Measurements from ENCODE around the gene RNASEH2B. TPM values are rescaled to one million over a fixed set of nuclear protein-coding genes. Genes with fewer than 3 reads are reported as not detected.
A peak's percentile ranks its signal among the peaks of the same experiment; 100 is the strongest.

The RNASEH2B gene
- total and polyA plus RNA-seq, 9 of the 15 experiments (the other 6 are each of a cell fraction or from before 2014, with no cell fraction given), result 26.3 to 109 (median 62.5) TPM

DNA sequence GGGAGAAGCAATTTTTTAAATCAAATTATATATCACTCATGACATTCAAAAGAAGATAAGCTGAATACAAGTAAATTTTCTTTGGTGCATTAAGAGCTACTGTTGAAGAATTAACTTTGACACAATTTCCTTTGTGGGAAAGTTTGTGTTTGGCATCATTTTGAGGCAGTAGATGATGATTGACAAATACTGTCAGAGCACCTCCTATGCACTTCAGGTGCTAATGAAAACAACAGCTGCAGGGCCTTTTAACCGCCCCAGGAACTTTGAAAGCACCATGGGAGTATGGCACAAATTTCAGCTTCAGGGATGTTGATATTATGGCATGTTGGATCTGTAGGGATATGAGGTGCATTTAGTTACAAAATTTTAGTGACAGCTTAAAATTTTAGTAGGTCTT, 45.1 kb upstream of the RNASEH2B start (continued):
- no peak for TF ChIP-seq RB1 (IDR thresholded peaks at IDR 0.05; ENCODE audit: low read depth)

DNA sequence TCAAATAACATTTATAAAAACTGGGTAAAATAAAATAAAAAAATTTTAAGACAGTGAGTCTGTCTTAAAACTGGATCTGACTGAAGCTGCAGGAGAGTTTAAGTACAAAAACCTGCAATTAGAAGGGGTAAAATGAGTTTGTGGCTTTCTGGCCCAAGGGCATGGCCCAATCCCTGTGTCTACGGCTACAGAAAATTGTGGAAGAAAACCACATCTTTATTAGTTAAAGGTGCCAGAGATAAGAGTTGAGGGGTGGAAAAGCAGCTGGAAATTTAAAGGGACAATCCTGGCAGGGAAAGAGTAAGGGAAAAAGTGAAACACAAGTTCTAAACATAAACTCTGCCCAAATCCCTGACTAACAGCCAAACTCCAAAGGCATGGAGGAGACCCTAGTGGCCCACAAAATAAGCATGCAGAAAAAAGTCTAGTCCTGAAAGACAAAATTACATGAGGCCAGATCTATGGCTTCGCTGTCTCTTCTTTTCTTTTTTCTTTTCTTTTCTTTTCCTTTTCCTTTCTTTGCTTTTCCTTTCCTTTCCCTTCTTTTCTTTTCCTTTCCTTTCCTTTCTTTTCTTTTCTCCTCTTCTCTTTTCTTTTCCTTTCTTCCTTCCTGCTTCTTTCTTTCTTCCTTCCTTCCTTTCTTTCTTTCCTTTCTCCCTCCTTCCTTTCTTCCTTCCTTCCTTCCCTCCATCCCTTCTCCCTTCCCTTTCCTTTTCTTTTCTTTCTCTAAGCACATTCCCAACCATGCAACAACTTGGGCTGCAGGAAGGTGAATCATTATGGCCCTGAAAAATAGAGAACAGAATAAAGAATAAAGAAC, 42.6 kb upstream of the RNASEH2B start:
- Histone ChIP-seq H3K4me3 (no peak overlapping the region), H3K4me2 (ENCODE audit: insufficient read depth, low read length) (no peak overlapping the region), H3K9me1 (ENCODE audit: control insufficient read depth, insufficient read depth, low read length) (no peaks in the 10 kb centered on the region), H3K9ac (ENCODE audit: insufficient read depth in 1 of 2, low read depth in 2 of 2, low read length in 2 of 2) (no peak overlapping the region), H3K27me3 (ENCODE audit: control insufficient read depth in 2 of 2, insufficient read depth in 2 of 2, low read length in 2 of 2) (peaks cover 0 to 12% of the 10 kb centered on the region in 2 experiments; a peak in 3 of 5 replicates), H4K20me1 (replicated peaks; ENCODE audit: control insufficient read depth, insufficient read depth, low read length) (no peaks in the 10 kb centered on the region), H3K9me3 (replicated peaks; ENCODE audit: control insufficient read depth, insufficient read depth, low read depth, low read length) (no peaks in the 10 kb centered on the region), H2AFZ (ENCODE audit: low read depth, low read length) (no peak overlapping the region), H3K36me3 (ENCODE audit: control insufficient read depth, insufficient read depth, low read length) (no peaks in the 10 kb centered on the region), H3K4me1 (replicated peaks in 1 of 2; ENCODE audit: control insufficient read depth in 2 of 2, insufficient read depth in 2 of 2, low read length in 2 of 2) (no peaks in the 10 kb centered on the region), H3K79me2 (ENCODE audit: control insufficient read depth, insufficient read depth, low read length) (no peaks in the 10 kb centered on the region), H3K27ac (ENCODE audit: extremely low read depth, low read depth, low read length) (no peak overlapping the region)
- ATAC-seq (no peak), DNase-seq (ENCODE audit: extremely low read depth in 1 of 4, low spot score in 3 of 4) (no peak), FAIRE-seq (no peak)
- in situ Hi-C loops (cut with MboI) (no loop called here), intact Hi-C loops (cut with micrococcal nuclease) (no loop called here)
- BruUV-seq (replicated peaks), result no TSS peak
- CTCF ChIA-PET (ENCODE audit: low intra/inter-chr PET ratio), result no interaction called here
- WGBS (ENCODE audit: insufficient coverage, low coverage, missing lambda C conversion rate), result 0% methylated on average over 1 of the region's 2 CpGs
- TF ChIP-seq HCFC1 (IDR thresholded peaks at IDR 0.05; ENCODE audit: low read depth, low read length), result no peak
- TF ChIP-seq, protein P1, sequence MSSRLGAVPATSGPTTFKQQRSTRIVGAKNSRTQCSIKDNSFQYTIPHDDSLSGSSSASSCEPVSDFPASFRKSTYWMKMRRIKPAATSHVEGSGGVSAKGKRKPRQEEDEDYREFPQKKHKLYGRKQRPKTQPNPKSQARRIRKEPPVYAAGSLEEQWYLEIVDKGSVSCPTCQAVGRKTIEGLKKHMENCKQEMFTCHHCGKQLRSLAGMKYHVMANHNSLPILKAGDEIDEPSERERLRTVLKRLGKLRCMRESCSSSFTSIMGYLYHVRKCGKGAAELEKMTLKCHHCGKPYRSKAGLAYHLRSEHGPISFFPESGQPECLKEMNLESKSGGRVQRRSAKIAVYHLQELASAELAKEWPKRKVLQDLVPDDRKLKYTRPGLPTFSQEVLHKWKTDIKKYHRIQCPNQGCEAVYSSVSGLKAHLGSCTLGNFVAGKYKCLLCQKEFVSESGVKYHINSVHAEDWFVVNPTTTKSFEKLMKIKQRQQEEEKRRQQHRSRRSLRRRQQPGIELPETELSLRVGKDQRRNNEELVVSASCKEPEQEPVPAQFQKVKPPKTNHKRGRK (tag; IDR thresholded peaks at IDR 0.05), result peak; percentile 90
- POLR2A ChIA-PET, result no interaction called here

Data from K562 (cell line).